ENCODE measurements around the gene TRIM45.

The TRIM45 gene

GRCh38 chr1:117093870-117094621, 27.5 kb downstream of the TRIM45 start:
- TF ChIP-seq REST (IDR thresholded peaks at IDR 0.05; ENCODE audit: insufficient replicate concordance, low read depth) (no peak), SPI1 (IDR thresholded peaks at IDR 0.05; ENCODE audit: borderline replicate concordance, low read depth) (peak; percentile 1; the same call in 1 of the 2 replicates)
- H3K4me3 ChIP-seq (replicated peaks; ENCODE audit: insufficient read depth, low read length): no peak overlapping the region
- H3K27me3 ChIP-seq (ENCODE audit: insufficient read depth, poor library complexity, severe bottlenecking): no peaks in the 10 kb centered on the region
- no peak overlapping the region for H3K27ac ChIP-seq (replicated peaks)
- DNase-seq (ENCODE audit: low read depth in 1 of 2, low spot score in 1 of 2): peak in 1 of 2 experiments; percentile 15

GRCh38 chr1:117093091-117093534, 28.4 kb downstream of the TRIM45 start:
- no peak for TF ChIP-seq SPI1 (IDR thresholded peaks at IDR 0.05; ENCODE audit: borderline replicate concordance, low read depth)
- TF ChIP-seq GABPA (IDR thresholded peaks at IDR 0.05; ENCODE audit: low read depth): no peak
- TF ChIP-seq CTCF (IDR thresholded peaks at IDR 0.05; ENCODE audit: insufficient read depth, low read length): no peak
- TF ChIP-seq POLR2AphosphoS5 (IDR thresholded peaks at IDR 0.05; ENCODE audit: low read depth): no peak
- H3K27me3 ChIP-seq (ENCODE audit: insufficient read depth, poor library complexity, severe bottlenecking): no peaks in the 10 kb centered on the region
- no peak overlapping the region for H3K4me3 ChIP-seq (replicated peaks; ENCODE audit: insufficient read depth, low read length)
- no peak for DNase-seq (ENCODE audit: low read depth in 1 of 2, low spot score in 1 of 2)
- H3K27ac ChIP-seq (replicated peaks): no peak overlapping the region

GRCh38 chr1:117092594-117092993, 29.0 kb downstream of the TRIM45 start:
- Histone ChIP-seq H3K27me3 (ENCODE audit: insufficient read depth, poor library complexity, severe bottlenecking) (no peaks in the 10 kb centered on the region), H3K4me3 (replicated peaks; ENCODE audit: insufficient read depth, low read length) (no peak overlapping the region), H3K27ac (replicated peaks) (no peak overlapping the region)
- no peak for DNase-seq (ENCODE audit: low read depth in 1 of 2, low spot score in 1 of 2)
- TF ChIP-seq SPI1 (IDR thresholded peaks at IDR 0.05; ENCODE audit: borderline replicate concordance, low read depth): no peak
- TF ChIP-seq CTCF (IDR thresholded peaks at IDR 0.05; ENCODE audit: insufficient read depth, low read length): no peak
- TF ChIP-seq REST (IDR thresholded peaks at IDR 0.05; ENCODE audit: insufficient replicate concordance, low read depth): no peak
- no peak for TF ChIP-seq POLR2AphosphoS5 (IDR thresholded peaks at IDR 0.05; ENCODE audit: low read depth)
- TF ChIP-seq GABPA (IDR thresholded peaks at IDR 0.05; ENCODE audit: low read depth): no peak

- Histone ChIP-seq H3K4me3 (replicated peaks; ENCODE audit: insufficient read depth, low read length) (no peak overlapping the region), H3K27me3 (ENCODE audit: insufficient read depth, poor library complexity, severe bottlenecking) (no peaks in the 10 kb centered on the region), H3K27ac (replicated peaks) (no peak overlapping the region)
- no peak for DNase-seq (ENCODE audit: low read depth in 1 of 2, low spot score in 1 of 2)
- TF ChIP-seq CTCF (IDR thresholded peaks at IDR 0.05; ENCODE audit: insufficient read depth, low read length): no peak
- no peak for TF ChIP-seq SPI1 (IDR thresholded peaks at IDR 0.05; ENCODE audit: borderline replicate concordance, low read depth)
- TF ChIP-seq REST (IDR thresholded peaks at IDR 0.05; ENCODE audit: insufficient replicate concordance, low read depth): no peak
- no peak for TF ChIP-seq GABPA (IDR thresholded peaks at IDR 0.05; ENCODE audit: low read depth)
- TF ChIP-seq POLR2AphosphoS5 (IDR thresholded peaks at IDR 0.05; ENCODE audit: low read depth): no peak
Measured at GRCh38 chr1:117089996-117090395, 31.6 kb downstream of the TRIM45 start.

Measured in HL-60 (cell line).